B cell (primary cell): ENCODE results near the gene LIN7A. TPM values are rescaled to one million over a fixed set of nuclear protein-coding genes. Genes with fewer than 3 reads are reported as not detected.

Experiments used
- ATAC-seq: fragments of 200-7000 bp; cut with Tn5 transposase; one replicate; pipeline ENCODE4 v1.10.0; 2021; ENCODE audit warnings: low read depth, mild to moderate bottlenecking, moderate number of reproducible peaks, moderate library complexity
- CTCF ChIA-PET: fragments of 350-600 bp; sonication (Branson Sonifier 250); formaldehyde crosslinking; loops from one replicate; lab custom pipeline; 2021; ENCODE audit warnings: antibody characterized with exemption, inconsistent platforms; lab: Charles Lee
- POLR2A ChIA-PET: fragments of 350-600 bp; sonication (Branson Sonifier 250); formaldehyde crosslinking; loops from one replicate; lab custom pipeline; 2021; ENCODE audit warnings: antibody characterized with exemption; lab: Charles Lee
- DNase-seq: peaks from one replicate; pipeline ENCODE4 v3.0.0; 2013
- H2AFZ ChIP-seq: 2 replicates; pipeline ENCODE4 v1.6.1; 2012; ENCODE audit warnings: mild to moderate bottlenecking, low read depth, low read length; ENCODE audit not compliant: insufficient read depth, poor library complexity, severe bottlenecking
- H3K27ac ChIP-seq, 2 donors: 1 replicate in 1 of 2; 2 replicates in 1 of 2; pipeline ENCODE4 v1.5.1; 2012 to 2013; ENCODE audit warnings: low read length in 2 of 2, mild to moderate bottlenecking in 2 of 2, moderate library complexity in 1 of 2
- H3K27me3 ChIP-seq, 4 experiments: fragments of 200-600 bp in 1 of 4; sonication (generic) in 1 of 4; replicated peaks in 1 of 4; 1 replicate in 2 of 4; 2 replicates in 2 of 4; pipeline versions ENCODE4 v1.6.1 to v1.7.0; 2013 to 2016; ENCODE audit warnings: low read length in 3 of 4, mild to moderate bottlenecking in 2 of 4, mixed read lengths in 1 of 4, moderate library complexity in 1 of 4; ENCODE audit not compliant: insufficient read depth in 4 of 4, control insufficient read depth in 3 of 4; ENCODE audit errors: control extremely low read depth in 1 of 4
- H3K36me3 ChIP-seq, 2 experiments: replicated peaks in 1 of 2; 1 replicate in 1 of 2; 2 replicates in 1 of 2; pipeline versions ENCODE4 v1.6.1 to v1.7.1; 2013; ENCODE audit warnings: low read length in 1 of 2; ENCODE audit not compliant: insufficient read depth in 2 of 2, control insufficient read depth in 1 of 2; ENCODE audit errors: control extremely low read depth in 1 of 2, extremely low read depth in 1 of 2
- H3K4me1 ChIP-seq, 2 donors: fragments of 200-600 bp in 1 of 2; sonication (generic) in 1 of 2; 1 replicate in 1 of 2; 2 replicates in 1 of 2; pipeline versions ENCODE4 v1.5.1 to v1.6.1; 2013 to 2017; ENCODE audit warnings: low read length in 2 of 2; ENCODE audit not compliant: control insufficient read depth in 2 of 2, insufficient read depth in 2 of 2
- H3K4me2 ChIP-seq: replicated peaks from 2 replicates; pipeline ENCODE3; 2012; ENCODE audit warnings: mild to moderate bottlenecking, low read depth, low read length; ENCODE audit not compliant: poor library complexity, severe bottlenecking
- H3K4me3 ChIP-seq, 5 experiments: fragments of 200-600 bp in 1 of 5; sonication (generic) in 1 of 5; 1 replicate in 3 of 5; 2 replicates in 2 of 5; pipeline versions ENCODE4 v1.5.1 to v1.7.0; 2011 to 2016; ENCODE audit warnings: low read length in 4 of 5, mild to moderate bottlenecking in 4 of 5, low read depth in 2 of 5, control low read depth in 1 of 5, moderate library complexity in 1 of 5; ENCODE audit not compliant: insufficient read depth in 1 of 5; ENCODE audit errors: control extremely low read depth in 1 of 5, extremely low read depth in 1 of 5
- H3K79me2 ChIP-seq: fragments of 200-600 bp; sonication (generic); one replicate; pipeline ENCODE4 v1.6.0; 2016; ENCODE audit warnings: low read length; ENCODE audit not compliant: control insufficient read depth, insufficient read depth
- H3K9ac ChIP-seq: fragments of 200-600 bp; sonication (generic); 2 replicates; pipeline ENCODE4 v1.6.1; 2017; ENCODE audit warnings: mild to moderate bottlenecking, low read length, moderate library complexity
- H3K9me3 ChIP-seq, 3 donors: one replicate each; pipeline versions ENCODE4 v1.6.1 to v1.7.1; 2013; ENCODE audit warnings: low read length in 2 of 3; ENCODE audit not compliant: control insufficient read depth in 2 of 3, insufficient read depth in 1 of 3; ENCODE audit errors: control extremely low read depth in 1 of 3
- H4K20me1 ChIP-seq: 2 replicates; pipeline ENCODE4 v1.6.0; 2012; ENCODE audit warnings: mild to moderate bottlenecking, low read length; ENCODE audit not compliant: insufficient read depth, control insufficient read depth, poor library complexity, severe bottlenecking
- H3K27ac Mint-ChIP-seq: one replicate; pipeline ENCODE4 v1.8.0; 2021; ENCODE audit warnings: mixed read lengths
- H3K27me3 Mint-ChIP-seq: one replicate; pipeline ENCODE4 v1.8.0; 2021; ENCODE audit warnings: mixed read lengths
- H3K4me1 Mint-ChIP-seq: one replicate; pipeline ENCODE4 v1.8.0; 2021; ENCODE audit warnings: mixed read lengths
- H3K4me3 Mint-ChIP-seq: one replicate; pipeline ENCODE4 v1.8.0; 2021; ENCODE audit warnings: mixed read lengths
- H3K9me3 Mint-ChIP-seq: one replicate; pipeline ENCODE4 v1.8.0; 2022; ENCODE audit warnings: mixed read lengths; ENCODE audit not compliant: insufficient read depth
- CTCF ChIP-seq: fragments of 200-600 bp; IDR thresholded peaks from one replicate; pipeline ENCODE4 v1.8.0; 2022; ENCODE audit warnings: antibody characterized with exemption, mild to moderate bottlenecking
- EZH2 ChIP-seq: IDR thresholded peaks from 2 replicates; pipeline ENCODE4 v1.6.1; 2012; ENCODE audit warnings: borderline replicate concordance, low read depth, mild to moderate bottlenecking, moderate library complexity, low read length; ENCODE audit not compliant: insufficient read depth, poor library complexity, severe bottlenecking
- WGBS: methylation state at CpG from one replicate; pipeline ENCODE4 v1.1.5; 2013; ENCODE audit warnings: missing lambda C conversion rate; ENCODE audit not compliant: insufficient coverage; 5-methylcytosine and 5-hydroxymethylcytosine counted together
- intact Hi-C: fragments of 100-400 bp; cut with micrococcal nuclease; formaldehyde crosslinking; loops from one replicate; pipeline ENCODE4 v1.10.0; 2022
- polyA plus RNA-seq: library from polyadenylated mRNA; depleted of rRNA; stranded (reverse); fragments of >200 nt; gene quantifications from 2 replicates; pipeline ENCODE4 v1.2.3, GENCODE V29; 2012
- total RNA-seq, 2 donors: library from RNA; stranded (reverse); fragments of 120-200 nt in 1 of 2; gene quantifications; 1 replicate in 1 of 2; 2 replicates in 1 of 2; pipeline versions ENCODE4 v1.2.3 to v1.2.4, GENCODE V29; 2013 to 2022

LIN7A gene
- total and polyA plus RNA-seq, 2 donors (not counting 1 experiment from before 2014, with no cell fraction given) = 0.10 TPM; not detected in 1

- TF ChIP-seq CTCF = no peak
- no peak for TF ChIP-seq EZH2
- Histone ChIP-seq H3K27ac (no peak overlapping the region), H4K20me1 (no peaks in the 10 kb centered on the region), H3K4me3 (no peak overlapping the region), H3K27me3 (no peaks in the 10 kb centered on the region), H3K36me3 (no peaks in the 10 kb centered on the region), H2AFZ (no peak overlapping the region), H3K9ac (no peak overlapping the region), H3K4me2 (no peak overlapping the region), H3K4me1 (no peaks in the 10 kb centered on the region), H3K79me2 (no peaks in the 10 kb centered on the region), H3K9me3 (peaks cover 0 to 3% (median 1%) of the 10 kb centered on the region in 3 donors)
- intact Hi-C loops = no loop called here
- DNase-seq (no peak), ATAC-seq (no peak)
- POLR2A ChIA-PET = no interaction called here
- Mint-ChIP-seq H3K4me3 (no peak overlapping the region), H3K27me3 (no peaks in the 10 kb centered on the region), H3K9me3 (peaks cover 3% of the 10 kb centered on the region), H3K4me1 (no peaks in the 10 kb centered on the region), H3K27ac (no peak overlapping the region)
- no CpG with 5 or more reads among the region's 2 CpGs for WGBS
- CTCF ChIA-PET = no interaction called here
Observed at GRCh38 chr12:80877721-80878265, 59.9 kb downstream of the LIN7A start.

- POLR2A ChIA-PET = no interaction called here
- ATAC-seq = no peak
- no peak overlapping the region for H3K27ac Mint-ChIP-seq
Observed at GRCh38 chr12:80872053-80872452, 65.7 kb downstream of the LIN7A start.

More at GRCh38 chr12:80872053-80872452, 65.7 kb downstream of the LIN7A start:
- Histone ChIP-seq H3K27ac (no peak overlapping the region), H2AFZ (no peak overlapping the region), H3K4me3 (no peak overlapping the region), H3K27me3 (no peaks in the 10 kb centered on the region), H3K4me2 (no peak overlapping the region), H3K9ac (no peak overlapping the region), H3K36me3 (no peaks in the 10 kb centered on the region), H4K20me1 (no peaks in the 10 kb centered on the region), H3K4me1 (no peaks in the 10 kb centered on the region), H3K9me3 (no peaks in the 10 kb centered on the region), H3K79me2 (no peaks in the 10 kb centered on the region)
- Mint-ChIP-seq H3K4me3 (no peak overlapping the region), H3K4me1 (no peaks in the 10 kb centered on the region), H3K27me3 (no peaks in the 10 kb centered on the region), H3K9me3 (no peaks in the 10 kb centered on the region)
- TF ChIP-seq EZH2 (no peak), CTCF (no peak)
- DNase-seq = no peak
- intact Hi-C loops = no loop called here
- CTCF ChIA-PET = no interaction called here
